T follicular helper cell (primary cell): ENCODE results near the gene NAA25.
"Not testable (repeated sequence)": the region's sequence is repeated elsewhere in the genome, so short reads cannot be mapped to it uniquely, and the experiment has no call there.

Experiments used
- DNase-seq: peaks from one replicate; pipeline ENCODE4 v3.0.0-alpha.2; 2020; ENCODE audit warnings: low read depth

The NAA25 gene

DNA sequence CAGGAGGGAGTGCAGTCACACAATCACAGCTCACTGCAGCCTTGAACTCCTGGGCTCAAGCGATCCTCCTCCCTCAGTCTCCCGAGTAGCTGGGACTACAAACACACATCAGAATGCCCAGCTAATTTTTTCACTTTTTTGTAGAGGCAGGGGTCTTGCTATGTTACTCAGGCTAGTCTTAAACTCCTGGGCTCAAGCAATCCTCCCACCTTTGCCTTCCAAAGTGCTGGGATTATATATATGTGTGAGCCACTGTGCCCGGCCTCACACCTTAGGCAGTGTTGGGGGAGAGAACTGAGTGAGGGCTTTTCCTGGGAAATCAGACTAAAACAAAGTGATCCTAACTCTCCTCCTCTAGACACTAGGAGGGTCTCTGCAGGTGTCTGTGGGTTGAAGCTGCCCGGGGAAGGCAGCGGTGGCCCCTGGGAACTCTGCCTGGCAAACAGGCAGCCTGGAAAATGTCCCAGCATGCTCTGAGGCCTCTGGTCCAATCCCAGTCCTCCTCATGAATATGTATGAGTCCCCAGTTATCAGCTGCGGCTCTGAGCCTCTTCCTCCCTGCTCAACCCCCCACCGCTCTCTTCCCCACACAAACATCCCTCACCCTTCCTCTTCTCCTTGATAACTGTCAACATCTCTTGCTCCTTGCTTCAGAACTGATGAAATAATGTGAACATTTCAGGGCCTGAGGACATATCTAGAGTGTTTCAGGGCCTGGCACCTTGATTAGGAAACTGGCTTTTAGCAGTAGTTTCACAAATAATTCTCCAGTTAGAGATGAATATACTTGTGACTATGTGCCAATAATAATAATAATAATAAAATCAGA, 7.9 kb upstream of the NAA25 start:
- no peak for DNase-seq

- DNase-seq = no peak
Measured at GRCh38 chr12:112115259-112116045, 6.9 kb upstream of the NAA25 start.

- DNase-seq = no peak
Measured at GRCh38 chr12:112112409-112113133, 4.0 kb upstream of the NAA25 start.

DNA sequence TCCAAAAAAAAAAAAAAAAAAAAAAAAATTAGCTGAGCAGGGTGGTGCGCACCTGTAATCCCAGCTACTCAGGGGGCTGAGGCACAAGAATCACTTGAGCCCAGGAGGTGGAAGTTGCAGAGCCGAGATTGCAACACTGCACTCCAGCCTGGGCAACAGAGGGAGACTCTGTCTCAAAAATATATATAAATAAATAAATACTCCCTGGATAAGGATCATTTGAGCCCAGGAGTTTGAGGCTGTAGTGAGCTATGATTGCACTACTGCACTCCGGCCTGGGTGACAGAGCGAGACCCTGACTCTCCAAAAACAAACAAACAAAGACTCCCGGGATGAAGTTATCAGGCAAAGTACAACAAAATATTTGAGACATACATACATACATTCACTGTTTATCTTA, 3.3 kb upstream of the NAA25 start:
- no peak for DNase-seq

- not testable (repeated sequence) for DNase-seq
Measured at GRCh38 chr12:112110787-112111662, 2.4 kb upstream of the NAA25 start.

DNA sequence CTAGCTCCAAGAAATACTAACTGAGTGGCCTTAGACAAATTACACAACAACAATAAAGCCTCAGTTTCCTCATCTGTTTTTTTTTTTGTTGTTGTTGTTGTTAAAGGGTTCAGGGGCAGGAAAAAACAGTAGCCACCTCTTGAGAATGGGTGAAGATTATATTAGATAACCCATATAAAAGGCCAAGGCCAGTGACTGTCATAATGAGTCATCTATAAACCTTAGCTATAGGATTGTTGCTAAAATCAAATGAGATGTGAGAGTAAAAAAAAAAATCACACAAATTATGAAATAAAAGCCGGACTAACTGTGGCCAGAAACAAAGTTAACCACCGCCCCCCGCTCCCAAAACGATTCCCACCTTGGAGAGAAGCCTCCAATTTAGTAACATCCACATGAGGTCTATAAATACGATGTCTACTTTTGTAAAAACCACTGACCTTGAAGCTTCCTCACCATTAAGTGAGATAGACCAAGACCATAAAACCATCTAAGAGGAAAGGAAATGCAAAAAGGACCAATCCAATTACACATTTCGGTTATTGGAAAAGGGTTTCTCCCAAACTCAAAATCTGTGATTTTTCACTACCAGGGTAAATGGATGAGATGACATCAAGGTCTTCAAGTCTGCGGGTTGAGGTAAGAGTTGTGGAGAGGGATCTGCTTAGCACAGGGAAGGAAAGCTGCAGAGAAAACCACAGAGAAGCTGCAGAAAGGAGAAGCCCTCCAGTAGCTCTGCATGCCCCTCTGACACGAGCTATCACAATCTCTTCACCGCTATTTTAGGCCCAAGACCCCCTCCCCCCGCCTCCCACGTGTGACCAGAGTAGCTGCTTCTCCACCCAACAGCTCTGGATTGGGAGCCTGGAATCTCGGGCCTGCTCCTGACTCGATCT, 1.0 kb downstream of the NAA25 start:
- no peak for DNase-seq

DNA sequence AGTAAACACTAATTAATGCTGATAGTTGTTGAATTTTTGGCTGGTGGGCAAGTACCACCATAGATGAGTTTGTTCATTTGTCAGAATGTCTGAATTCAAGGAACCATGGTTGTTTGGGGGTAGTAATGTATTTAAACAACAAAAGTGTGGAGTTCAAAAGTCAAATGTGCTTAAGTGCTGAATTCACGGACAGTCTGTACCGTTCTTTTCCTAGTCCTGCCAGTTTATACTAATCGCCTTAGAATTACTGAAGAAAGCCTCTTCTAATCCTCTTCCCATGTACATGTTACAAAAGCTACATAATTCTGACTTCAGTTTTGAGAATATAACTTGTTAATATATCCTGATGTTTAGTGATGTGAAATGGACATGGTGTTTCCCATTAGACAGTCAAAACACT, 2.7 kb downstream of the NAA25 start:
- DNase-seq = no peak

- no peak for DNase-seq
Measured at GRCh38 chr12:112103758-112104503, 4.7 kb downstream of the NAA25 start.

GRCh38 chr12:112102746-112103145, 5.8 kb downstream of the NAA25 start:
- DNase-seq = not testable (repeated sequence)

- DNase-seq = no peak
Measured at GRCh38 chr12:112102127-112102526, 6.5 kb downstream of the NAA25 start.

- not testable (repeated sequence) for DNase-seq
Measured at GRCh38 chr12:112100500-112100899, 8.1 kb downstream of the NAA25 start.

- no peak for DNase-seq
Measured at GRCh38 chr12:112097641-112098040, 10.9 kb downstream of the NAA25 start.

DNA sequence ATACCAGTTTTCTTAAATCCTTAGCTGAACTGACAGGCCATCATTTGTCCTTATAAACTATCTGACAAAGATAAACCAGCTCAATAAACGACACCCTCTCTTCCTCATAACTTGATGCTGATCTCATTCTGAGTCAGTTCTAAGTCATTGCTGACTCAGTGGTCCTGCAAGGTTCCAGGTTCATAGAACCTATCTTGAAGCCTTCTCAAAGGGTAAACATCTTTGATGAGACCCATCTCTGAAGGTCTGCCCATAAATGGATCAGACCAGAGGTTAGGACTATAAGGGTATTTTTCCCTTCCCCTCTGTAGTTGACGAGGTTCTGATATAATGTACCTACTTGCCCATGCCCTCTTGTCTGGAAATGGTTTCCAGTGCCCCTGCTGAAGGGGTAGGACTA, 11.9 kb downstream of the NAA25 start:
- DNase-seq = no peak

DNA sequence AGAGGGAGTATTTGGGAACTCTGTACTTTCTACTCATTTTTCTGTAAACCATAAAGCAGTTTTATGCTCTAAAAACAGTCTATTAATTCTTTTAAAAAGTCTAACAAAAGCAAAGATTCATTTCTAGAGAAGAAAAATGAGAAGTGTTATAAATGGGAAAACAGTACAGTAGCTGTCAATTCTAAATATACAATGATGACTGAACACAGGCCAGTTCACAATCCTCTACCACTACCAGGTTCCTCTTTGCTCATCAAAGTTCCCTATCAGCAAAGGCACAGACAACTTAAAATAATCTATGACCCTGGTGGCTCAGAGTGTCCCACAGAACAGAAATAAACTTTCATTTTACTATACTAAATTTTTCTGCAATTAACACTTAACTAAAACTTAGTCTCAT, 12.5 kb downstream of the NAA25 start:
- DNase-seq = no peak

DNA sequence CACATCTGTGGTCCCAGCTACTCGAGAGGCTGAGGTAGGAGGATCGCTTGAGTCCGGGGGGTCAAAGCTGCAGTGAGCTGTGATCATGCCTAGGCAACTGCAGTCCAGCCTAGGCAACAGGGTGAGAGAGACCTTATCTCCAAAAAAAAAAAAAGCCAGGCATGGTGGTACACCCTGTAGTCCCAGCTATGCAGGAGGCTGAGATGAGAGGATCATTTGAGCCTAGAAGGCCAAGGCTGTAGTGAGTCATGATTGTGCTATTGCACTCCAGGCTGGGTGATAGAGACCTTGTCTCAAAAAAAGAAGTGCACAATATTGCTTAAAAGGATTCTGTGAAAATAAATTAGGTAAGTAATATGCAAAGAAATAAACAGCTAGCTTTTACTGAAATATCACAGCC, 17.0 kb downstream of the NAA25 start:
- DNase-seq = no peak

DNA sequence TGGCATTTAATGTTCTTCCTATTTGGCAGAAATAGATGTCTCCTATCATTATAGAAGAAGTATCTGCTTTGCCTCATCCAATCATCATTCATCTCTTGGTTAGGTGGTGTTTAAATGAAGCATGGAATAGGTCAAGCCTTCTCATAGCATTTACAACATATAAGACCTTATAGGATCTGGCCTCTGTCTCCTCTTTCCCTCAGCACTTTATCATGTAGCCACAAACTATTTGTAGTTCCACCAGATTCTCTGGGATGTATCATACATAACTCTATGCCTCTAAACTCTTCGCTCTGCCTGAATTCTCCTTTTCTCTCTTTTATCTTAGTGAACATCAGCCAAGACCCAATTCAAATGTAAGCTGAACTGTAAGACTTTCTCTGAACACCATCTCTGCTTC, 20.7 kb downstream of the NAA25 start:
- DNase-seq = no peak

- DNase-seq = no peak
Measured at GRCh38 chr12:112087055-112087850, 21.3 kb downstream of the NAA25 start.

DNA sequence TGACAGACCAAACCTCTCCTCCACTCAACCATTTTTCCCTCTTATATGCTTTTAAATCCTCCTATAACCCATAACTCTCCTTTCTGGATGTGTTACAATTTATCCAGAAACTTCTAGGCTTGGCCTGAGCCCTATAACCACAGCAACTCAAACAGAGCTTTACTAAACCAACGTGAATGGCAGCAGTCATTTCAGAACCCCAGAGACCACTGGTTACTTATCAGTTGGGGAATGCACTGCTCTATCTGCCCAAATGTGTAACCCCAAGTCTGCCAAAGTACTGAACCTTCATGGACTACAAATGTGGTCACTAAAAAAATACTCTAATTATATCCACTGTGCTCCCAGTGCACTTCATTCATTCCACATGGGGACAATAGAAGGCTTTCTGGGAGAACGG, 42.0 kb downstream of the NAA25 start:
- no peak for DNase-seq

GRCh38 chr12:112063273-112063672, 45.3 kb downstream of the NAA25 start:
- DNase-seq = no peak
